ENCODE data around the gene CLIC1. TPM values are rescaled to one million over a fixed set of nuclear protein-coding genes. Genes with fewer than 3 reads are reported as not detected.

CLIC1 gene
- total and polyA plus RNA-seq, 10 of the 15 experiments (the other 5 are each of a cell fraction or from before 2014, with no cell fraction given) = 446 to 1,266 (median 636) TPM

DNA sequence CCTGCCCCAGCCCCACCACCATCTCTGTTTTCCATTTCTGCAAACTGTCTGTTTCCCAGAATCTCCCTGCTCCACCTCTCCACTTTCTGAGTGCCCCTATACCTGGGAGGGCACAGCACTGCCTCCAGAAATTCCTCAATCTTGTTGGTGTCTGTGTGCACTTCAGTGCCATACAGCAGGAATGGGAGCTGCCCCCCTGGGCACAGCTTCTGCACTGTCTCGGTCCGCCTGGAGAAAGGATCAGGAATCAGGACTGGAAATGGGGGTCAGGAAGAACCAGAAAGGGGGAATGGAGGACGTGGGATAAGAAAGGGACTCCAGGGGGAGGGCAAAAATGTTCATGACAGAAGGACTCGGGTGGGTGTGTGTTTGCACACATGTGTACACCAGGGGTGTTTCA lies 2.6 kb downstream of the CLIC1 start:
- no peak for TF ChIP-seq RCOR1 (conservative IDR thresholded peaks at IDR 0.05; ENCODE audit: low read depth, low read length)
- TF ChIP-seq GABPA (IDR thresholded peaks at IDR 0.05; ENCODE audit: low read depth) = no peak
- no peak for TF ChIP-seq LARP7 (IDR thresholded peaks at IDR 0.05)
- ATAC-seq = no peak
- H3K27me3 ChIP-seq (replicated peaks in 1 of 2; ENCODE audit: control insufficient read depth in 2 of 2, insufficient read depth in 2 of 2, low read length in 1 of 2) = no peaks in the 10 kb centered on the region
- ChIA-PET POLR2A (interaction anchor here (1.6 to 9.7 kb wide), 3 partner anchors 73 to 101 kb away, joined by 3 to 158 read pairs (median 122); partner anchors contain the start of genes HSPA1B and LSM2), SMC1A (ENCODE audit: uncharacterized antibody, unreplicated experiment) (interaction anchor here (2.2 kb wide), 1 partner anchor 87 kb away, joined by 5 read pairs; no protein-coding TSS in a partner anchor), CTCF (interaction anchor here (1.1 to 15.8 kb wide), 3 partner anchors 9 to 38 kb away, joined by 4 to 208 read pairs (median 4); no protein-coding TSS in a partner anchor), RAD21 (ENCODE audit: unreplicated experiment) (interaction anchor here (1.2 to 2.5 kb wide), 2 partner anchors 36 to 96 kb away, joined by 3 to 9 read pairs; no protein-coding TSS in a partner anchor)
- no peak overlapping the region for H2AFZ ChIP-seq (ENCODE audit: control insufficient read depth, low read depth, low read length)
- peak overlapping the region; percentile 100; the same call in 1 of the 2 replicates for H3K4me3 ChIP-seq
- H3K4me1 ChIP-seq (ENCODE audit: control insufficient read depth, insufficient read depth, low read length) = peaks cover 31% of the 10 kb centered on the region
- peak overlapping the region; percentile 99 for H3K4me2 ChIP-seq (ENCODE audit: control insufficient read depth, insufficient read depth)
- peaks cover 6 to 15% of the 10 kb centered on the region in 2 experiments; a peak in 3 of 4 replicates for H3K36me3 ChIP-seq (ENCODE audit: control insufficient read depth in 2 of 2, insufficient read depth in 2 of 2, low read length in 1 of 2)
- 75% methylated on average over 4 of the region's 4 CpGs for WGBS (ENCODE audit: insufficient coverage, insufficient replicate concordance, low lambda C conversion rate, missing lambda C conversion rate)
- peak overlapping the region; percentile 99; the same call in 1 of the 2 replicates for H3K27ac ChIP-seq (ENCODE audit: control insufficient read depth, insufficient read depth)
- peak overlapping the region; percentile 98 for H3K9ac ChIP-seq (ENCODE audit: control insufficient read depth, insufficient read depth, low read length)
- intact Hi-C loops (cut with micrococcal nuclease; ENCODE audit: unreplicated experiment) (loop anchor here (5.0 kb wide), 1 partner anchor 51 kb away; the partner anchor contains the start of gene LY6G5C), in situ Hi-C loops (cut with MboI) (no loop called here)
- H3K9me3 ChIP-seq (replicated peaks; ENCODE audit: control insufficient read depth, insufficient read depth, low read length) = no peaks in the 10 kb centered on the region
- H3K79me2 ChIP-seq (ENCODE audit: control insufficient read depth, insufficient read depth, low read length) = peaks cover 40% of the 10 kb centered on the region
- FAIRE-seq = no peak
- DNase-seq (ENCODE audit: low read depth, low spot score) = no peak
- BruUV-seq (replicated peaks) = no TSS peak
- 0 out of 2 replicates have a peak, but pooled peaks cover 4% of the 10 kb centered on the region for H4K20me1 ChIP-seq (ENCODE audit: control insufficient read depth, insufficient read depth)

GRCh38 chr6:31732029-31732428 lies 4.3 kb downstream of the CLIC1 start:
- H3K4me1 ChIP-seq (ENCODE audit: control insufficient read depth, insufficient read depth, low read length) = peaks cover 35% of the 10 kb centered on the region
- no peak overlapping the region for H3K4me2 ChIP-seq (ENCODE audit: control insufficient read depth, insufficient read depth)
- DNase-seq (ENCODE audit: low read depth, low spot score) (no peak), FAIRE-seq (no peak), ATAC-seq (no peak)
- no peaks in the 10 kb centered on the region for H3K27me3 ChIP-seq (replicated peaks in 1 of 2; ENCODE audit: control insufficient read depth in 2 of 2, insufficient read depth in 2 of 2, low read length in 1 of 2)
- 54% methylated on average over 3 of the region's 3 CpGs for WGBS (ENCODE audit: insufficient coverage, insufficient replicate concordance, low lambda C conversion rate, missing lambda C conversion rate)
- ChIA-PET RAD21 (ENCODE audit: unreplicated experiment) (interaction anchor here (1.7 to 2.5 kb wide), 2 partner anchors 29 to 38 kb away, joined by 4 to 9 read pairs; partner anchors contain the start of gene ABHD16A), POLR2A (interaction anchor here (0.6 to 9.7 kb wide), 7 partner anchors 26 to 614 kb away, joined by 3 to 158 read pairs (median 3); partner anchors contain the start of genes HSPA1B and LY6G6F), CTCF (interaction anchor here (0.9 to 15.8 kb wide), 8 partner anchors 16 to 221 kb away, joined by 3 to 208 read pairs (median 4); partner anchors contain the start of genes HSPA1B and LSM2), SMC1A (ENCODE audit: uncharacterized antibody, unreplicated experiment) (interaction anchor here (0.9 to 3.9 kb wide), 6 partner anchors 9 to 101 kb away, joined by 3 to 41 read pairs (median 4); partner anchors contain the start of gene LSM2)
- no TSS peak for BruUV-seq (replicated peaks)
- H3K36me3 ChIP-seq (ENCODE audit: control insufficient read depth in 2 of 2, insufficient read depth in 2 of 2, low read length in 1 of 2) = peaks cover 6 to 15% of the 10 kb centered on the region in 2 experiments; a peak in 3 of 4 replicates
- H3K9me3 ChIP-seq (replicated peaks; ENCODE audit: control insufficient read depth, insufficient read depth, low read length) = no peaks in the 10 kb centered on the region
- intact Hi-C loops (cut with micrococcal nuclease; ENCODE audit: unreplicated experiment) = loop anchor here (5.0 kb wide), 1 partner anchor 50 kb away; the partner anchor contains the start of gene LY6G5C
- peaks cover 40% of the 10 kb centered on the region for H3K79me2 ChIP-seq (ENCODE audit: control insufficient read depth, insufficient read depth, low read length)
- no peak overlapping the region for H2AFZ ChIP-seq (ENCODE audit: control insufficient read depth, low read depth, low read length)
- 0 out of 2 replicates have a peak, but pooled peaks cover 4% of the 10 kb centered on the region for H4K20me1 ChIP-seq (ENCODE audit: control insufficient read depth, insufficient read depth)
- no peak overlapping the region for H3K4me3 ChIP-seq
- in situ Hi-C loops (cut with MboI) = no loop called here
- no peak overlapping the region for H3K9ac ChIP-seq (ENCODE audit: control insufficient read depth, insufficient read depth, low read length)
- no peak overlapping the region for H3K27ac ChIP-seq (ENCODE audit: control insufficient read depth, insufficient read depth)
- TF ChIP-seq EGR1 (IDR thresholded peaks at IDR 0.05; ENCODE audit: borderline replicate concordance in 1 of 2, low read depth in 2 of 2, low read length in 2 of 2) (no peak), MYC (IDR thresholded peaks at IDR 0.05; ENCODE audit: insufficient read depth, insufficient read length, insufficient replicate concordance, low read length, severe bottlenecking) (no peak), ZNF687 (IDR thresholded peaks at IDR 0.05) (no peak), GATAD2B (conservative IDR thresholded peaks at IDR 0.05; ENCODE audit: low read depth) (no peak), CBX5 (IDR thresholded peaks at IDR 0.05; ENCODE audit: low read depth) (no peak)
- TF ChIP-seq, protein P1, sequence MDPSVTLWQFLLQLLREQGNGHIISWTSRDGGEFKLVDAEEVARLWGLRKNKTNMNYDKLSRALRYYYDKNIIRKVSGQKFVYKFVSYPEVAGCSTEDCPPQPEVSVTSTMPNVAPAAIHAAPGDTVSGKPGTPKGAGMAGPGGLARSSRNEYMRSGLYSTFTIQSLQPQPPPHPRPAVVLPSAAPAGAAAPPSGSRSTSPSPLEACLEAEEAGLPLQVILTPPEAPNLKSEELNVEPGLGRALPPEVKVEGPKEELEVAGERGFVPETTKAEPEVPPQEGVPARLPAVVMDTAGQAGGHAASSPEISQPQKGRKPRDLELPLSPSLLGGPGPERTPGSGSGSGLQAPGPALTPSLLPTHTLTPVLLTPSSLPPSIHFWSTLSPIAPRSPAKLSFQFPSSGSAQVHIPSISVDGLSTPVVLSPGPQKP (IDR thresholded peaks at IDR 0.05; ENCODE audit: low read depth, low read length) = no peak

All from GM12878 (cell line).